Testis (tissue), 2 donors: ENCODE measurements around the gene ACYP2.

Experiments
- CTCF ChIP-seq, 3 experiments: fragments of 450-650 bp in 2 of 3; fragments of 200-600 bp in 1 of 3; sonication (generic) in 1 of 3; IDR thresholded peaks; one replicate each; pipeline ENCODE4 v1.5.1; 2016 to 2019; ENCODE audit warnings: antibody characterized with exemption in 3 of 3, mild to moderate bottlenecking in 2 of 3, moderate library complexity in 1 of 3
- POLR2A ChIP-seq: fragments of 450-650 bp; IDR thresholded peaks from one replicate; pipeline ENCODE4 v1.6.1; 2017; ENCODE audit warnings: antibody characterized with exemption, mild to moderate bottlenecking, moderate library complexity

GRCh38 chr2:54107903-54108615 is 7.4 kb upstream of the ACYP2 start:
- TF ChIP-seq POLR2A = no peak
- no peak for TF ChIP-seq CTCF (IDR thresholded peaks at IDR 0.05)
